ENCODE data around the gene RSRC2.
"Not testable (repeated sequence)": the region's sequence is repeated elsewhere in the genome, so short reads cannot be mapped to it uniquely, and the experiment has no call there.

RSRC2 gene

GRCh38 chr12:122486805-122487426, 39.8 kb downstream of the RSRC2 start:
- no peak for TF ChIP-seq CTCF (IDR thresholded peaks at IDR 0.05; ENCODE audit: insufficient read depth, low read depth, low read length, missing control alignments)
- no peak for DNase-seq (ENCODE audit: low read depth)
- H3K4me3 ChIP-seq (ENCODE audit: low read depth, low read length) = no peak overlapping the region

- H3K4me3 ChIP-seq (ENCODE audit: low read depth, low read length); DNase-seq (ENCODE audit: low read depth): not testable (repeated sequence)
These were observed 40.4 kb downstream of the RSRC2 start for GRCh38 chr12:122486360-122486759.

- H3K4me3 ChIP-seq (ENCODE audit: low read depth, low read length); DNase-seq (ENCODE audit: low read depth): not testable (repeated sequence)
These were observed 42.4 kb downstream of the RSRC2 start for GRCh38 chr12:122484385-122484784.

- DNase-seq (ENCODE audit: low read depth) = no peak
- TF ChIP-seq CTCF (IDR thresholded peaks at IDR 0.05; ENCODE audit: insufficient read depth, low read depth, low read length, missing control alignments) = no peak
These were observed 42.8 kb downstream of the RSRC2 start for GRCh38 chr12:122483969-122484368.

GRCh38 chr12:122481861-122482260, 44.9 kb downstream of the RSRC2 start:
- DNase-seq (ENCODE audit: low read depth) = no peak
- TF ChIP-seq CTCF (IDR thresholded peaks at IDR 0.05; ENCODE audit: insufficient read depth, low read depth, low read length, missing control alignments) = no peak
- H3K4me3 ChIP-seq (ENCODE audit: low read depth, low read length) = no peak overlapping the region

More at GRCh38 chr12:122483969-122484368, 42.8 kb downstream of the RSRC2 start:
- no peak overlapping the region for H3K4me3 ChIP-seq (ENCODE audit: low read depth, low read length)

- TF ChIP-seq CTCF (IDR thresholded peaks at IDR 0.05; ENCODE audit: insufficient read depth, low read depth, low read length, missing control alignments) = no peak
- no peak for DNase-seq (ENCODE audit: low read depth)
- no peak overlapping the region for H3K4me3 ChIP-seq (ENCODE audit: low read depth, low read length)
These were observed 46.0 kb downstream of the RSRC2 start for GRCh38 chr12:122480753-122481152.

- no peak overlapping the region for H3K4me3 ChIP-seq (ENCODE audit: low read depth, low read length)
- no peak for TF ChIP-seq CTCF (IDR thresholded peaks at IDR 0.05; ENCODE audit: insufficient read depth, low read depth, low read length, missing control alignments)
- no peak for DNase-seq (ENCODE audit: low read depth)
These were observed 52.4 kb downstream of the RSRC2 start for GRCh38 chr12:122474324-122474716.

- no peak overlapping the region for H3K4me3 ChIP-seq (ENCODE audit: low read depth, low read length)
- peak; percentile 70 for DNase-seq (ENCODE audit: low read depth)
- no peak for TF ChIP-seq CTCF (IDR thresholded peaks at IDR 0.05; ENCODE audit: insufficient read depth, low read depth, low read length, missing control alignments)
These were observed 53.0 kb downstream of the RSRC2 start for GRCh38 chr12:122473543-122474323.
